SK-N-SH (cell line): ENCODE results near the gene NOTCH1.

ENCODE experiments used
- CTCF ChIP-seq: fragments of 200-600 bp; sonication (generic); IDR thresholded peaks from 2 replicates; pipeline ENCODE4 v1.6.1; 2017; ENCODE audit warnings: antibody characterized with exemption, mild to moderate bottlenecking, moderate library complexity
- MAX ChIP-seq: IDR thresholded peaks from 2 replicates; pipeline ENCODE4 v1.4.0; 2012; ENCODE audit warnings: low read depth
- POLR2AphosphoS5 ChIP-seq: IDR thresholded peaks from 2 replicates; pipeline ENCODE4 v1.6.1; 2012; ENCODE audit warnings: low read depth, low read length
- SIN3A ChIP-seq: IDR thresholded peaks from 2 replicates; pipeline ENCODE4 v1.6.1; 2012; ENCODE audit warnings: low read depth, mild to moderate bottlenecking, low read length, moderate library complexity, borderline replicate concordance
- SMC3 ChIP-seq: IDR thresholded peaks from 2 replicates; pipeline ENCODE4 v1.6.1; 2012; ENCODE audit warnings: low read depth, low read length, improper control_type of control experiment
- USF2 ChIP-seq: fragments of 150-350 bp; IDR thresholded peaks from 2 replicates; pipeline ENCODE4 v1.6.1; 2017; ENCODE audit warnings: antibody characterized with exemption, low read length, low read depth, borderline replicate concordance
- TF ChIP-seq, protein P1 (sequence below): IDR thresholded peaks from 2 replicates; pipeline ENCODE4 v1.6.1; 2012; ENCODE audit warnings: mild to moderate bottlenecking, low read depth, low read length, moderate library complexity

- TF ChIP-seq SMC3 (no peak), MAX (no peak), USF2 (no peak), CTCF (no peak), SIN3A (no peak), POLR2AphosphoS5 (no peak)
- TF ChIP-seq, protein P1, sequence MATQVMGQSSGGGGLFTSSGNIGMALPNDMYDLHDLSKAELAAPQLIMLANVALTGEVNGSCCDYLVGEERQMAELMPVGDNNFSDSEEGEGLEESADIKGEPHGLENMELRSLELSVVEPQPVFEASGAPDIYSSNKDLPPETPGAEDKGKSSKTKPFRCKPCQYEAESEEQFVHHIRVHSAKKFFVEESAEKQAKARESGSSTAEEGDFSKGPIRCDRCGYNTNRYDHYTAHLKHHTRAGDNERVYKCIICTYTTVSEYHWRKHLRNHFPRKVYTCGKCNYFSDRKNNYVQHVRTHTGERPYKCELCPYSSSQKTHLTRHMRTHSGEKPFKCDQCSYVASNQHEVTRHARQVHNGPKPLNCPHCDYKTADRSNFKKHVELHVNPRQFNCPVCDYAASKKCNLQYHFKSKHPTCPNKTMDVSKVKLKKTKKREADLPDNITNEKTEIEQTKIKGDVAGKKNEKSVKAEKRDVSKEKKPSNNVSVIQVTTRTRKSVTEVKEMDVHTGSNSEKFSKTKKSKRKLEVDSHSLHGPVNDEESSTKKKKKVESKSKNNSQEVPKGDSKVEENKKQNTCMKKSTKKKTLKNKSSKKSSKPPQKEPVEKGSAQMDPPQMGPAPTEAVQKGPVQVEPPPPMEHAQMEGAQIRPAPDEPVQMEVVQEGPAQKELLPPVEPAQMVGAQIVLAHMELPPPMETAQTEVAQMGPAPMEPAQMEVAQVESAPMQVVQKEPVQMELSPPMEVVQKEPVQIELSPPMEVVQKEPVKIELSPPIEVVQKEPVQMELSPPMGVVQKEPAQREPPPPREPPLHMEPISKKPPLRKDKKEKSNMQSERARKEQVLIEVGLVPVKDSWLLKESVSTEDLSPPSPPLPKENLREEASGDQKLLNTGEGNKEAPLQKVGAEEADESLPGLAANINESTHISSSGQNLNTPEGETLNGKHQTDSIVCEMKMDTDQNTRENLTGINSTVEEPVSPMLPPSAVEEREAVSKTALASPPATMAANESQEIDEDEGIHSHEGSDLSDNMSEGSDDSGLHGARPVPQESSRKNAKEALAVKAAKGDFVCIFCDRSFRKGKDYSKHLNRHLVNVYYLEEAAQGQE: no peak
Measured at GRCh38 chr9:136459425-136459824, 86.4 kb downstream of the NOTCH1 start.
